Fibroblast of pulmonary artery (primary cell): Measurements from ENCODE around the gene IRX5.

ENCODE experiments used
- DNase-seq: peaks from one replicate; pipeline ENCODE4 v3.0.0-alpha.2; 2010; ENCODE audit warnings: low read depth
- H3K4me3 ChIP-seq: replicated peaks from 2 replicates; pipeline ENCODE4 v1.5.1; 2011; ENCODE audit warnings: low read depth, mild to moderate bottlenecking, control low read depth, low read length, moderate library complexity
- CTCF ChIP-seq: IDR thresholded peaks from 2 replicates; pipeline ENCODE4 v1.5.1; 2011; ENCODE audit warnings: mild to moderate bottlenecking, control low read depth, low read length, inconsistent platforms; ENCODE audit errors: missing control alignments

Gene IRX5

GRCh38 chr16:54935266-54935968 is 4.8 kb downstream of the IRX5 start:
- H3K4me3 ChIP-seq, result no peak overlapping the region
- DNase-seq, result no peak

GRCh38 chr16:54936201-54936978 is 5.7 kb downstream of the IRX5 start:
- H3K4me3 ChIP-seq, result peak overlapping the region; percentile 5
- TF ChIP-seq CTCF, result no peak
- DNase-seq, result no peak

More at GRCh38 chr16:54935266-54935968, 4.8 kb downstream of the IRX5 start:
- no peak for TF ChIP-seq CTCF

- H3K4me3 ChIP-seq, result peak overlapping the region; percentile 29
- TF ChIP-seq CTCF, result peak; percentile 58
- no peak for DNase-seq
Observed at GRCh38 chr16:54936979-54937670, 6.5 kb downstream of the IRX5 start.

GRCh38 chr16:54937671-54938211 is 7.1 kb downstream of the IRX5 start:
- no peak for TF ChIP-seq CTCF
- no peak overlapping the region for H3K4me3 ChIP-seq
- DNase-seq, result no peak

GRCh38 chr16:54938212-54939028 is 7.8 kb downstream of the IRX5 start:
- no peak for TF ChIP-seq CTCF
- H3K4me3 ChIP-seq, result no peak overlapping the region
- no peak for DNase-seq

- no peak for DNase-seq
- no peak for TF ChIP-seq CTCF
- H3K4me3 ChIP-seq, result no peak overlapping the region
Observed at GRCh38 chr16:54939029-54939346, 8.3 kb downstream of the IRX5 start.
